T-helper 2 cell treated with Interferon-gamma antibody and Interleukin-4, amounts not matched to agents 5 μg/mL and 100 μg/mL, for 36 hours (primary cell): ENCODE measurements around the gene IRS2.

Experiments used
- DNase-seq: peaks from one replicate; pipeline ENCODE4 v3.0.0; 2021; ENCODE audit warnings: low spot score
- H3K27ac Mint-ChIP-seq: one replicate; pipeline ENCODE4 v1.8.0; 2021; ENCODE audit warnings: mild to moderate bottlenecking, mixed read lengths
- H3K27me3 Mint-ChIP-seq: one replicate; pipeline ENCODE4 v1.8.0; 2021; ENCODE audit warnings: low read depth, mixed read lengths
- H3K36me3 Mint-ChIP-seq: one replicate; pipeline ENCODE4 v1.8.0; 2021; ENCODE audit warnings: low read depth, mixed read lengths
- H3K4me1 Mint-ChIP-seq: one replicate; pipeline ENCODE4 v1.8.0; 2021; ENCODE audit warnings: low read depth, mixed read lengths
- H3K4me3 Mint-ChIP-seq: one replicate; pipeline ENCODE4 v1.8.0; 2022; ENCODE audit warnings: mild to moderate bottlenecking, moderate library complexity, mixed read lengths
- H3K9me3 Mint-ChIP-seq: one replicate; pipeline ENCODE4 v1.8.0; 2021; ENCODE audit warnings: mixed read lengths

IRS2 gene

DNA sequence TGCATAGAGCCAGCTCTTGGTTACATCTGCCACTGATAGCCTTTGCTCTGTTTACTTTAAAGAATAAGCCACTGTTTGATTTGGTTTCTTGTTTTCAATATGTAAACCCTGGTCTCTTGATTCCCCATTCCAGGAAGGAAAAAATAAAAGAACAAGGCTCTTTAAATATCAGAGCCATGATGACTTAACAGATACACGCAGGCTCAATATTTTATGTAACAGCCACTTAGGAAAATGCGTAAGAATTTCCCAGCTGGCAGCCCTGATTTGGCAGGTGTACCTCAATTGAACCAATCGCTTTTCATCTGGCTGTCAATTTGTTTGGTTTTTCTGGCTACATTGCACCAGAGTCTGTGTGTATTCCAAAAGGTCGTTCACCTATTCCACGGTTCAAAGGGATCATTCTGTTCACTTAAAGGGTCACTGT is 65.6 kb downstream of the IRS2 start:
- H3K36me3 Mint-ChIP-seq, result no peaks in the 10 kb centered on the region
- peaks cover 13% of the 10 kb centered on the region for H3K27me3 Mint-ChIP-seq
- H3K4me3 Mint-ChIP-seq, result no peak overlapping the region
- no peak for DNase-seq
- H3K4me1 Mint-ChIP-seq, result no peaks in the 10 kb centered on the region
- no peak overlapping the region for H3K27ac Mint-ChIP-seq
- H3K9me3 Mint-ChIP-seq, result no peaks in the 10 kb centered on the region

- Mint-ChIP-seq H3K27me3 (peaks cover 13% of the 10 kb centered on the region), H3K4me1 (no peaks in the 10 kb centered on the region), H3K9me3 (no peaks in the 10 kb centered on the region), H3K27ac (no peak overlapping the region), H3K36me3 (no peaks in the 10 kb centered on the region), H3K4me3 (no peak overlapping the region)
- no peak for DNase-seq
These were observed 66.3 kb downstream of the IRS2 start for GRCh38 chr13:109719962-109720646.

DNA sequence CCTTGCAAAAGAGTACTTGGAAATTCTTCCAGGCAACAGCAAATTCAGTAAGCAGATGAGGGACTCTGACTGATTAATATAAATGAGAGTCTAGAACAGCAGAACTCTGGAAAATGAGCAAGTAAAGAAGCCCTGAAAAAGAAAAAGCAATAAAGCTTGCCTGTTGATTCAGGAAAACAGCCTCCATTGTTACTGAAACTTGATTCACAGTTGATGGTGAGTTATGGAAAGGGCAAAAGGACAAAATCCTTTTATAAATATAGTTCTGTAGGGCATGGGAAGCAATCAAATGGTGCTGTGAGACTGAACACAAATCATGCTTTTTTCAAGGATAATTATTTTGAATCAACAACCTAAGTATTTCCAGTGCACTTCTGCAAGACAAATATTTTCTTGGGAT is 67.7 kb downstream of the IRS2 start:
- H3K36me3 Mint-ChIP-seq, result no peaks in the 10 kb centered on the region
- DNase-seq, result no peak
- no peaks in the 10 kb centered on the region for H3K4me1 Mint-ChIP-seq
- no peaks in the 10 kb centered on the region for H3K9me3 Mint-ChIP-seq
- peaks cover 12% of the 10 kb centered on the region for H3K27me3 Mint-ChIP-seq
- H3K27ac Mint-ChIP-seq, result no peak overlapping the region
- no peak overlapping the region for H3K4me3 Mint-ChIP-seq

GRCh38 chr13:109717686-109718085 is 68.7 kb downstream of the IRS2 start:
- H3K4me3 Mint-ChIP-seq, result no peak overlapping the region

GRCh38 chr13:109715902-109716301 is 70.5 kb downstream of the IRS2 start:
- Mint-ChIP-seq H3K36me3 (no peaks in the 10 kb centered on the region), H3K9me3 (no peaks in the 10 kb centered on the region), H3K27me3 (peaks cover 7% of the 10 kb centered on the region), H3K4me1 (no peaks in the 10 kb centered on the region), H3K4me3 (no peak overlapping the region), H3K27ac (no peak overlapping the region)
- DNase-seq, result no peak

More at GRCh38 chr13:109717686-109718085, 68.7 kb downstream of the IRS2 start:
- no peaks in the 10 kb centered on the region for H3K9me3 Mint-ChIP-seq
- no peaks in the 10 kb centered on the region for H3K36me3 Mint-ChIP-seq
- H3K27me3 Mint-ChIP-seq, result peaks cover 9% of the 10 kb centered on the region
- H3K4me1 Mint-ChIP-seq, result no peaks in the 10 kb centered on the region
- H3K27ac Mint-ChIP-seq, result no peak overlapping the region
- no peak for DNase-seq

DNA sequence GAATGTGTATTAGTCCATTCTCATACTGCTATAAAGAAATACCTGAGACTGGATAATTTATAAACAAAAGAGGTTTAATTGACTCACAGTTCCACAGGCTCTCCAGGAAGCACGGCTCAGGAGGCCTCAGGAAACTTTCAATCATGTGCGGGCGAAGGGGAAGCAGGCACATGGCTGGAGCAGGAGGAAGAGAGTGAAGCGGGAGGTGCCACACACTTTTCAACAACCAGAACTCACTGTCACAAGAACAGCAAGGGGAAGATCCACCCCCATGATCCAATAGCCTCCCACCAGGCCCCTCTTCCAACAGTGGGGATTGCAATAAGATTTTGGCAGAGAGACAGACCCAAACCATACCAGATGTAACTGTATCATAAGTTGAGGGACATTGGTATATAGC is 72.7 kb downstream of the IRS2 start:
- DNase-seq, result no peak
- H3K4me3 Mint-ChIP-seq, result no peak overlapping the region
- no peaks in the 10 kb centered on the region for H3K36me3 Mint-ChIP-seq
- no peaks in the 10 kb centered on the region for H3K27me3 Mint-ChIP-seq
- H3K27ac Mint-ChIP-seq, result no peak overlapping the region
- no peaks in the 10 kb centered on the region for H3K4me1 Mint-ChIP-seq
- H3K9me3 Mint-ChIP-seq, result no peaks in the 10 kb centered on the region

DNA sequence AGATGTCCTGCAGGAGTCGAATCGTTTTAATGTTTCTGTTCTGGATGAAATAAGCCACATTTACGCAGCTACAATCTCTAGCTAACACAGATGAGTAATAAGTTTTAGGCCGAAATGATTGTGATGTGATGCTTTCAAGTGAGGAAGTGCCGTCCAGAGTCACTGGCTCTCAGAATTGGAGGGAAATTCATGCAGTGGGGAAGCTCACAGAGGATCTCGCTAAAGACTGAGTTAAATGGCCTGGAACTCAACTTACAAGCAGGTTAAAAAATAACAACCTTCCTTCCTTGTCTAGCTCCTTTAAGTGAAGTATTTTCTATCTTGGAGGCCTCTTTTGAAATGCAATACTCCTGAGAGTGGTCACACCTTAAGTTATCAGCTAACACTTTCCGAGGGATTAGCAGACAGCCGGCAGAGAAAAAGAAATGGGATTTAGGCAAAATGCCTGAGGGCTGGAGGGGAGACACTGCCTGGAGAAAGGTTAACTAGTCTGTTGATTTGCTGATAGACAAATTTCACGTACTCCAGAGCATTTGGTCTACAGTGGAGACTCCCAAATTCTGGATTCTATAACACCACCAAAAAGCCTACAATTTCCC is 74.2 kb downstream of the IRS2 start:
- Mint-ChIP-seq H3K36me3 (no peaks in the 10 kb centered on the region), H3K27ac (no peak overlapping the region), H3K4me3 (no peak overlapping the region), H3K27me3 (no peaks in the 10 kb centered on the region), H3K9me3 (no peaks in the 10 kb centered on the region), H3K4me1 (no peaks in the 10 kb centered on the region)
- DNase-seq, result no peak

DNA sequence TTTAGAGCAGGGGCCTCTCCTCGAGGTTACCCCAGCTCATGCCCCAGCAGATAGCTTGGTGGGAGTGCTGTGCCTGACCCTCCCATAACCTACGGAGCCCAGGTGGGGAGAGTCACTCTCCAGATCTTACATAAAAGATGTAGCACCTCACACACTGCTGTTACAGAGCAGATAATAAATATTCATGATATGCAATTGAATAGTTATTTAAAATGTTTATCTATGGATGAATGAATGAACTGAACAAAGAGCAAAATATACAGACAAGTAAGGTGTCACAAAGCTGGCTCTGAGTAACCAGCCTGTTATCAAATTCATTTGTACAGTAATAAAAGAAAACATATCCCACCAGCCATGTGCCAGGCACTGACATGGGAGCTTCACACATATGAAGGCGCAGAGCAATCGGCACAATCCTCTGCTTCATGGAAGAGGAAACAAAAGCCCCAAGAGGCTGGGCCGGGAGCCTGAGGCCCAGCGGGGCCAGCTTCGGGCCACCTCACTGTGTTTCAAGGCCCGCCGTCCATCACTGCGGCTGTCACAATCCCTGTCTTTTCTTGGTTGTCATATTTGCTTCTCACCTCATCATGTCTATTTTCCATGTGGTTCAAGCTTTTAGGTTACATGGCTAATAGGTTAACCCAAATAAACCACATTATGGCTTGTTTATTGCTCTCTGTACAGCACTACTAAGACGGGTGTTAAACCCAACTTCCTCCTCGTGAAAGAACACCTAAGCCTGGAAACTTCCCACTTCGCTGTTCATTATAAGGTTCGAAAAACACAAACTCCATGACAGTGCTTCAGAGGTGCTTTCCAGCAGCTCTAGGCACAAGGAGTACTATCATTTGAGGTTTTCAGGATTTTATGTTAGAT is 78.4 kb downstream of the IRS2 start:
- H3K27me3 Mint-ChIP-seq, result peaks cover 26% of the 10 kb centered on the region
- no peak for DNase-seq
- no peak overlapping the region for H3K4me3 Mint-ChIP-seq

DNA sequence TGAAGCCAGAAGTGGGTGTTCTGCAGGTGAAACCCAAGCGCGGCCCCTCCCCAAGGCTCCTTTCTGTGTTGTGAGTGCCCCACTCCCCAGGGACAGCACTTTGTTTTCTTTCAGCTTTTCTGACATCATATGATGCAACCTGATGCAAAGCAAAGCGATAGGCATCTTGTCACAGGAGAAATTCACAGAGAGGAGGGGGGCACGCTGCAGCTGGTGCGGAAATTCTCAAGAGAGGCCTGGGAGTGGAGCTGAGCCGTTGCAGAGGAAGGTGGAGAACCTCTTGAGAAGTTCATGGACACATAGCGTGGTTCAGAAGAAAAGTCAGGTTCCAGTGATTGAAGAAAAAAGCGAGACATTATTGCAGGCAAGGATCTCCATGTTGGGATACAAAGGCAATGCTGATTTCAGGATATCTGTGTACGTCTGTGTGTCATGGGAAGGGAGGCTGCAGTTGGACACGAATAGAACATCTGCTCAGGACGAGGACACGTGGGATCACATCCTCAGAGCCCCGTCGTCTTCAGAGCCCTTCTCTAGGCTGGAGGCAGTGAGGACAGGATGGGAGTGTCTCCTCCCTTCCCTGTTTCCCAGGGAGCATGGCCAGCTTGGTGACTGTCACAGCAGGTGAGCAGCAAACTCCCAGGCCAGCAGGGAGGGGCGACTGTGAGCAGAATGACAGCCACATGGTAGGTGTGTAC is 79.2 kb downstream of the IRS2 start:
- no peak overlapping the region for H3K4me3 Mint-ChIP-seq

More for the DNA sequence above, 78.4 kb downstream of the IRS2 start:
- H3K4me1 Mint-ChIP-seq, result no peaks in the 10 kb centered on the region
- no peaks in the 10 kb centered on the region for H3K36me3 Mint-ChIP-seq
- H3K27ac Mint-ChIP-seq, result no peak overlapping the region
- H3K9me3 Mint-ChIP-seq, result no peaks in the 10 kb centered on the region

GRCh38 chr13:109706015-109706715 is 80.2 kb downstream of the IRS2 start:
- no peaks in the 10 kb centered on the region for H3K9me3 Mint-ChIP-seq
- no peaks in the 10 kb centered on the region for H3K4me1 Mint-ChIP-seq
- DNase-seq, result no peak
- peaks cover 26% of the 10 kb centered on the region for H3K27me3 Mint-ChIP-seq
- no peaks in the 10 kb centered on the region for H3K36me3 Mint-ChIP-seq
- no peak overlapping the region for H3K27ac Mint-ChIP-seq
- H3K4me3 Mint-ChIP-seq, result no peak overlapping the region

More for the DNA sequence above, 79.2 kb downstream of the IRS2 start:
- Mint-ChIP-seq H3K27me3 (peaks cover 26% of the 10 kb centered on the region), H3K36me3 (no peaks in the 10 kb centered on the region), H3K4me1 (no peaks in the 10 kb centered on the region), H3K9me3 (no peaks in the 10 kb centered on the region), H3K27ac (no peak overlapping the region)
- DNase-seq, result no peak

- Mint-ChIP-seq H3K27me3 (peaks cover 26% of the 10 kb centered on the region), H3K9me3 (no peaks in the 10 kb centered on the region), H3K4me3 (no peak overlapping the region), H3K27ac (no peak overlapping the region), H3K4me1 (no peaks in the 10 kb centered on the region), H3K36me3 (no peaks in the 10 kb centered on the region)
- DNase-seq, result no peak
These were observed 81.4 kb downstream of the IRS2 start for GRCh38 chr13:109704771-109705635.

- H3K27ac Mint-ChIP-seq, result no peak overlapping the region
- no peak for DNase-seq
- no peak overlapping the region for H3K4me3 Mint-ChIP-seq
- H3K27me3 Mint-ChIP-seq, result peaks cover 26% of the 10 kb centered on the region
- no peaks in the 10 kb centered on the region for H3K36me3 Mint-ChIP-seq
- no peaks in the 10 kb centered on the region for H3K4me1 Mint-ChIP-seq
- H3K9me3 Mint-ChIP-seq, result no peaks in the 10 kb centered on the region
These were observed 83.1 kb downstream of the IRS2 start for GRCh38 chr13:109703250-109703649.
